Natural killer cell (primary cell): ENCODE data around the gene ZIC1. TPM values are rescaled to one million over a fixed set of nuclear protein-coding genes. Genes with fewer than 3 reads are reported as not detected.

Experiments used
- ATAC-seq, 3 donors: fragments of 150-1000 bp in 2 of 3; fragments of 200-7000 bp in 1 of 3; cut with Tn5 transposase; 1 replicate in 1 of 3; 2 replicates in 2 of 3; pipeline ENCODE4 v1.10.0; 2021; ENCODE audit warnings: mild to moderate bottlenecking in 2 of 3, moderate library complexity in 2 of 3
- DNase-seq, 2 donors: peaks; one replicate each; pipeline versions ENCODE4 v3.0.0 to v3.0.0-alpha.2; 2013 to 2021; ENCODE audit warnings: mixed read lengths in 1 of 2
- H3K27ac ChIP-seq: one replicate; pipeline ENCODE4 v1.5.1; 2013; ENCODE audit warnings: mild to moderate bottlenecking, low read length
- H3K27me3 ChIP-seq: one replicate; pipeline ENCODE4 v1.6.1; 2013; ENCODE audit warnings: low read length; ENCODE audit not compliant: control insufficient read depth, insufficient read depth
- H3K36me3 ChIP-seq: one replicate; pipeline ENCODE4 v1.6.1; 2013; ENCODE audit warnings: low read length; ENCODE audit not compliant: control insufficient read depth, insufficient read depth
- H3K4me1 ChIP-seq: one replicate; pipeline ENCODE4 v1.6.1; 2013; ENCODE audit warnings: low read length; ENCODE audit not compliant: control insufficient read depth, insufficient read depth
- H3K4me3 ChIP-seq: one replicate; pipeline ENCODE4 v1.5.1; 2013; ENCODE audit warnings: low read length
- H3K9me3 ChIP-seq: one replicate; pipeline ENCODE4 v1.6.1; 2013; ENCODE audit warnings: low read length; ENCODE audit not compliant: control insufficient read depth, insufficient read depth
- H3K27ac Mint-ChIP-seq, 2 donors: one replicate each; pipeline ENCODE4 v1.8.0; 2022; ENCODE audit warnings: mild to moderate bottlenecking in 2 of 2, mixed read lengths in 2 of 2, moderate library complexity in 1 of 2
- H3K27me3 Mint-ChIP-seq, 2 donors: one replicate each; pipeline ENCODE4 v1.8.0; 2022; ENCODE audit warnings: low read depth in 2 of 2, mixed read lengths in 2 of 2
- H3K36me3 Mint-ChIP-seq: one replicate; pipeline ENCODE4 v1.8.0; 2022; ENCODE audit warnings: mixed read lengths
- H3K4me1 Mint-ChIP-seq, 2 donors: one replicate each; pipeline ENCODE4 v1.8.0; 2022; ENCODE audit warnings: mixed read lengths in 2 of 2
- H3K4me3 Mint-ChIP-seq: one replicate; pipeline ENCODE4 v1.8.0; 2022; ENCODE audit warnings: mild to moderate bottlenecking, moderate library complexity, mixed read lengths
- H3K9me3 Mint-ChIP-seq, 2 donors: one replicate each; pipeline ENCODE4 v1.8.0; 2022; ENCODE audit warnings: mixed read lengths in 2 of 2
- CTCF ChIP-seq: fragments of 200-600 bp; IDR thresholded peaks from one replicate; pipeline ENCODE4 v1.8.0; 2022; ENCODE audit warnings: antibody characterized with exemption
- WGBS: methylation state at CpG from one replicate; pipeline ENCODE4 v1.1.7; 2013; ENCODE audit warnings: missing lambda C conversion rate; ENCODE audit not compliant: insufficient coverage; 5-methylcytosine and 5-hydroxymethylcytosine counted together
- intact Hi-C: fragments of 100-400 bp; cut with micrococcal nuclease; formaldehyde crosslinking; loops from one replicate; pipeline ENCODE4 v1.14.2; 2022
- total RNA-seq, 4 donors: library from RNA; stranded (reverse); fragments of 120-200 nt in 1 of 4; gene quantifications; one replicate each; pipeline versions ENCODE4 v1.2.3 to v1.2.4, GENCODE V29; 2013 to 2022

ZIC1 gene
- total RNA-seq, 3 donors from 2014 or later (not counting 1 experiment from before 2014, with no cell fraction given) = not detected

DNA sequence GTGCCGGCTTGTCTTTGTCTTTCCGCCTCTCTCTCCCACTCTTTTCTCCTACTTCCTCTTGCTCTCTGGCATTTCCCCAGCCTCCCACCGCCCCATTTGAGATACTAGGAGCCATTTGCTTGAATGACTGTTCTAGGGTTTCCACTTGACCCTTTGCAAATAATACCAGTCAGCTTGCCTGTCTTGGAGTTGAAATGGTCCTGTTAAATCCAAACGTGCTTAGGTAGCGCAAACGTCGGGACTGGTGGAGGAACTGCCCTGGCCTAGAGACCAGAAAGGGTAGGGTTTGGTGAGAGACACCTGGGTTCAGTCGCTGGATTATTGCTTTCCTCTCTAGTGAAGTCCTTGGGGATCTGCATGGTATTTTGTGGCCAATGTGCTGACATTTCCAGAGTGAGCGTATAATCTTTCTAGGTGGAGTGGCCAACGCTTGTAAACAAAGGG is 10.6 kb downstream of the ZIC1 start:
- TF ChIP-seq CTCF = no peak
- Mint-ChIP-seq H3K4me1 (no peaks in the 10 kb centered on the region), H3K36me3 (peaks cover 19% of the 10 kb centered on the region), H3K27me3 (peaks cover 55 to 56% of the 10 kb centered on the region in 2 donors), H3K4me3 (no peak overlapping the region), H3K9me3 (peaks cover 4 to 7% of the 10 kb centered on the region in 2 donors), H3K27ac (no peak overlapping the region)
- no peak overlapping the region for H3K27ac ChIP-seq
- WGBS = 11% methylated on average over 10 of the region's 10 CpGs
- ATAC-seq (no peak), DNase-seq (no peak)
- peaks cover 79% of the 10 kb centered on the region for H3K27me3 ChIP-seq
- H3K4me3 ChIP-seq = no peak overlapping the region
- H3K4me1 ChIP-seq = no peaks in the 10 kb centered on the region
- H3K9me3 ChIP-seq = peaks cover 44% of the 10 kb centered on the region
- H3K36me3 ChIP-seq = no peaks in the 10 kb centered on the region
- intact Hi-C loops = no loop called here

GRCh38 chr3:147420353-147421183 is 11.4 kb downstream of the ZIC1 start:
- DNase-seq (no peak), ATAC-seq (no peak)
- Mint-ChIP-seq H3K36me3 (peaks cover 11% of the 10 kb centered on the region), H3K4me1 (no peaks in the 10 kb centered on the region), H3K9me3 (peaks cover 4 to 7% of the 10 kb centered on the region in 2 donors), H3K4me3 (no peak overlapping the region), H3K27me3 (peaks cover 48 to 51% of the 10 kb centered on the region in 2 donors), H3K27ac (no peak overlapping the region)
- H3K27ac ChIP-seq = no peak overlapping the region
- TF ChIP-seq CTCF = no peak
- 15% methylated on average over 29 of the region's 32 CpGs for WGBS
- H3K36me3 ChIP-seq = no peaks in the 10 kb centered on the region
- H3K9me3 ChIP-seq = peaks cover 42% of the 10 kb centered on the region
- peaks cover 77% of the 10 kb centered on the region for H3K27me3 ChIP-seq
- H3K4me1 ChIP-seq = no peaks in the 10 kb centered on the region
- intact Hi-C loops = no loop called here
- H3K4me3 ChIP-seq = no peak overlapping the region

- H3K27me3 Mint-ChIP-seq = peaks cover 41 to 51% of the 10 kb centered on the region in 2 donors
Measured at GRCh38 chr3:147421184-147421912, 12.2 kb downstream of the ZIC1 start.

More at GRCh38 chr3:147421184-147421912, 12.2 kb downstream of the ZIC1 start:
- Mint-ChIP-seq H3K4me3 (no peak overlapping the region), H3K36me3 (peaks cover 11% of the 10 kb centered on the region), H3K4me1 (no peaks in the 10 kb centered on the region), H3K9me3 (peaks cover 4 to 7% of the 10 kb centered on the region in 2 donors), H3K27ac (no peak overlapping the region)
- no peaks in the 10 kb centered on the region for H3K4me1 ChIP-seq
- H3K36me3 ChIP-seq = no peaks in the 10 kb centered on the region
- intact Hi-C loops = no loop called here
- peaks cover 73% of the 10 kb centered on the region for H3K27me3 ChIP-seq
- H3K4me3 ChIP-seq = no peak overlapping the region
- no peak for ATAC-seq
- peaks cover 42% of the 10 kb centered on the region for H3K9me3 ChIP-seq
- TF ChIP-seq CTCF = no peak
- H3K27ac ChIP-seq = no peak overlapping the region
- WGBS = 13% methylated on average over 52 of the region's 53 CpGs
- no peak for DNase-seq
